Ecto neural progenitor cell (in vitro differentiated cells): ENCODE data around the gene RNF224.

Experiments
- DNase-seq: peaks from one replicate; pipeline ENCODE4 v3.0.0-alpha.2; 2018; ENCODE audit warnings: low spot score

The RNF224 gene

DNA sequence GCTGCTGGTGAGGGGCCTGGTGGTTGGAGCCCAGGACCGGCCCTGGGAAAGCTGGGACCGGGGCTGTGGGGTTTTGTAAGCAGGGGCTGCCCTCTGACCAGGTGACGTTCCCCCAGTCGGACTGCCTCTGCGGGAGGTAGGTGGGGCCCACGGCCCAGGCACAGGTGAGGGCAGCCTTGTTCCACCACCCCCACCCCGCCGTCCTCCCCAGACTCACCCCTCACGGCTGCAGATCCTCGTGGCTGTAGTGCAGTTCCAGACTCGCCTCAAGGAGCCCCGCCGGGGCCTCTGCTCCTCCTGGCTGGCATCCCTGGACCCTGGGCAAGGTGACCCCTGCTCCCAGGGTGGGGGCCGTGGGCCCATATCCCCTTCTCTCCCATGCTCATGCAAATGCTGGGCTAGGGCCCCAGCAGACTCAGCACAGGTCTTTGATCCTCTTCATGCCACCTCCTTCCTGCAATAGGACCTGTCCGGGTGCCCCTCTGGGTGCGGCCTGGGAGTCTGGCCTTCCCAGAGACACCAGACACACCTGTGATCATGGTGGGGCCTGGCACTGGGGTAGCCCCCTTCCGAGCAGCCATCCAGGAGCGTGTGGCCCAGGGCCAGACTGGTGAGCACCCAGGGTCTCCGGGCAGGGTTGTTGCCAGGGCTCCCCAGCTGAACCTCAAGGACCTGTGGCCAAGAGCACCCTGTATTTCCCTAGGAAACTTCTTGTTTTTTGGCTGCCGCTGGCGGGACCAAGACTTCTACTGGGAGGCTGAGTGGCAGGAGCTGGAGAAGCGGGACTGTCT, 11.9 kb upstream of the RNF224 start:
- no peak for DNase-seq

DNA sequence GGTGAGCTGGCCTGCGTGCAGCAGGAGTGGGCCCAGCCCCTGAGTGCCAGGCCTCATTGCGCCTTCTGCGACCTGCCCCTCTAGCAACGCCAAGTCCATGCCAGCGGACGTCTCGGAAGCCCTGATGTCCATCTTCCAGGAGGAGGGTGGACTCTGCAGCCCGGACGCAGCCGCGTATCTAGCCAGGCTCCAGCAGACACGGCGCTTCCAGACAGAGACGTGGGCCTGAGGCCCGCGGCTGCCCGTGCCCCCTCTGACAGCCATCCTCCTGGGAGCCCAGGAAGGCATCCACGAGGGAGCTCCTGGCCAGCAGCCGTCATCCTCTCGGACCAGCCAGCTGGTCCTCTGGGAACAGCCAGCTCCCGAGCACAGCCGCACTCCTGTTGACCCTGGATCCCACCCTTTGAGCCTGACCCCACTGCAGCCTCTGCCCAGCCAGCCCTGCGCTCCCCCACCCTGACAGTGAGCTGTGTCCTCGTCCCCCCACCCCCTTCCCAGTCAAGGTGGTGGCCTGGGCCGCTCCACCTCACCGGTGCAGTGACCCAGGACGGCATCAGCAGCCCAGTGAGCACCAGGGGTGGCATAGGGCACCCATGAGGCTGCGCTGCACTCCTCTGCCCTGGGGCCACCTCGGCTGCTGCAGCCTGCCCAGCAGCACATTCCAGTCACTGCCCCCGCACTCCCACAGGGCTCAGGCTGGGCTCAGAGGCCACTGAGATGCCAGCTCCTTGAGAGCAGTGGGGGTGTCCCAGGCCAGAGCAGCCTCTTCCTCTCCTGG, 10.9 kb upstream of the RNF224 start:
- no peak for DNase-seq

DNA sequence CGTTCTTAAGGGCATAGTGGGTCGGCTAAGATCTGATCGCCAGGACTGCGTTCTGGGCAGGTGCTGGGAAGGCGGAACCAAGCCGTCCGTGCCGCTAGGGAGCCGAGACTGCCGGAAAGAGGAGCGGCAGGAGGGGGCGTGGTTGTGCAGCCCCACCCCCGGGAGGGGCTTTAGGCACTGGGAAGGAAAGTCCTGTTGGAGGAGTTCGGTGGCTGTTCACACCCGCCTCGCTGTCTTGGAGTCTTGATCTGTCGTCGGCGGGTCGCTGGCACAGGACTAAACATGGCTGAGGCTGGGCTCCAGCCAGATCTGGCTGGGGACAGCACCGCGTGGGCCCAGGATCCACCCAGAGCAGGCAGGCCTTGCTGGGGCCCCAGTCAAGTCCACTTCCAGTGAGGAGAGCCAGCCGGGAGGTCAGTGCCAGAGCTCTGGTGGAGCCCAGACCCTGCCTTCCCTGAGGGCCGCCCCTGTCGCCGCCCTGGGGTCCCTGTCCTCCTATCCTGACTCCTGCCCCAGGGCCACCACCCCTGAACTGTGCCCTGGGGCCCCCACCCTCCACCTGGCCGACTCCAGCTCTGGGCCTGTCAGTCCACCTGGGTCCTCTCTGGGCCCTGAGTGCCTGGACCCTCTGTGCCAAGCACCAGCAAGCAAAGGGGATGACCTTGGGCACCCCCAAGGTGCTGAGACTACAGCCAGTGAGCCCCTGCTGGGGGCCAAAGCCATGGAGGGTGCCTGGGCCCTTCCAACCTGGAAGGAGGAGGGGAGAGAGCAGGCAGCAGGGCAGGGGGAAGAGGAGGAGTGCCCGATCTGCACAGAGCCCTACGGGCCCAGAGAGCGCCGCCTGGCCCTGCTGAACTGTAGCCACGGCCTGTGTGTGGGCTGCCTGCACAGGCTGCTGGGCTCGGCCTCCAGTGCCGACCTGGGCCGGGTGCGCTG, 9.8 kb upstream of the RNF224 start:
- DNase-seq = peak; percentile 73

DNA sequence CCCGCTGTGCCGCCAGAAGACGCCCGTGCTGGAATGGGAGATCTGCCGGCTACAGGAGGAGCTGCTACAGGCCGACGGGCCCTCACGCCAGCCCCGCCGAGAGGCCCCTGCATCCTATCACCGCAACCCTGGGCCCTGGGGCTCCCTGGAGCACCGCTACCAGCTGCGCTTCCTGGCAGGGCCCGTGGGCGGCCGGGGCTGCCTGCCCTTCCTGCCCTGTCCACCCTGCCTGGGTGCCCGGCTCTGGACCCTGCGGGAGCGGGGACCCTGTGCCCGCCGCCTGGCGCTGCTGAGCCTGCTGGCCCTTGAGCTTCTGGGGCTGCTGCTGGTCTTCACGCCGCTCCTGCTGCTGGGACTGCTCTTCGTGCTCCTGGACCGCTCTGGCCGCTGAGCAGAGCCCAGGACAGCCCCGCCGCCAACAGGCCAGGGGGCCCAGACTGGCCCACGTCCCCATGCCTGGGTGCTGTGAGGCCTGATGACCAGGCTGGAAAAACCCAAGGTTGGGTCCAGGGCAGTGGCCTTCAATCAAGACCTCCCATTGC, 9.0 kb upstream of the RNF224 start:
- no peak for DNase-seq

DNA sequence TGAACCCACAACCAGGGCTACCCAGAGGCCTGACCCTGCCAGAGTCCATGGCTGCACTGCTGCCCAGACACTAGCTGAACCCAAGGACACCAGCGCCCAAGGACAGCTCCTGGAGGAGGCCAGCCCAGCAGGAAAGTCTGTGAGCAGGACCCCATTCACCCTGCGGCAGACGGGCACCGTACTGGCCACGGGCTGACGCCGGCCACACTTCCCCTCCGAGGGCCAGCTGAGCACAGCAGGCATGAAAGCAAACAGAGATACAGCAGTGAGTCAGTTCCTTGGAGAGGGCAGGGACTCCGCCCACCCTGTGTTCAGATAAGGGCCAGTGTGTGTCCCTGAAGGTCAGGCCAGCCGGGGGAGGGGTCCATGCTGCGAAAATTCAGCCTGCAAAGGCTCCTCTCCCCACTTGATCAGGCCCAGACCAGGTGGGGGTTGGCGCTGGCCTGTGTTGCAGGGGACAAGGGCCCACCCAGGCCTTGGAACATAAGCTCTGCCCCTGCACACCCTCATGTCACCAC, 8.5 kb upstream of the RNF224 start:
- no peak for DNase-seq

DNA sequence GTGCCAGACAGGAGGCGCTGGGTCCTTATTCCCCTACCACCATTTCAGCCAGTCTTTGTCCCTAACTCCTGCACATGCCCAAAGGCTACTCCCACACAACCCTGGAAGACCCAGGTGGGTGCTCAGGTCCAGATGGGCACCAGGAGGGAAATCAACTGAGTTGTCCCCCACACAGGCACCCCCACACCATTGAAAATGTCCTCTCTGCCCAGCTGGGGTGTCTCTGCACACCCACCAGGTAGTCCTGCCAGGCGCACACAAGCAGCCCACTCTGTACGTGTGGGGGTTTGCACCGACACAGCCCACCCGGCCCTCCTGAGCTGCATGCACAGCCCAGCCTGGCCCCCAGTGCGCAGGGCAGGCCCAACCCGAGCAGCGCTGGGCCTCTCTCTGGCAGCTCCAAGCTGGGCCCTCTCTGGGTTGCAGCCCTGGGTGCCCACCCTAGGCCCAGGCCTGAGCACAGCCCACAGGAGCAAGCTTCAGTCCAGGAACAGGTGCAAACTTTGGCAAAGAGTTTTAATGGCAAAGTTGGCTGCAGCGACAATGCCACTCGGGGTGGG, 7.5 kb upstream of the RNF224 start:
- DNase-seq = no peak

DNA sequence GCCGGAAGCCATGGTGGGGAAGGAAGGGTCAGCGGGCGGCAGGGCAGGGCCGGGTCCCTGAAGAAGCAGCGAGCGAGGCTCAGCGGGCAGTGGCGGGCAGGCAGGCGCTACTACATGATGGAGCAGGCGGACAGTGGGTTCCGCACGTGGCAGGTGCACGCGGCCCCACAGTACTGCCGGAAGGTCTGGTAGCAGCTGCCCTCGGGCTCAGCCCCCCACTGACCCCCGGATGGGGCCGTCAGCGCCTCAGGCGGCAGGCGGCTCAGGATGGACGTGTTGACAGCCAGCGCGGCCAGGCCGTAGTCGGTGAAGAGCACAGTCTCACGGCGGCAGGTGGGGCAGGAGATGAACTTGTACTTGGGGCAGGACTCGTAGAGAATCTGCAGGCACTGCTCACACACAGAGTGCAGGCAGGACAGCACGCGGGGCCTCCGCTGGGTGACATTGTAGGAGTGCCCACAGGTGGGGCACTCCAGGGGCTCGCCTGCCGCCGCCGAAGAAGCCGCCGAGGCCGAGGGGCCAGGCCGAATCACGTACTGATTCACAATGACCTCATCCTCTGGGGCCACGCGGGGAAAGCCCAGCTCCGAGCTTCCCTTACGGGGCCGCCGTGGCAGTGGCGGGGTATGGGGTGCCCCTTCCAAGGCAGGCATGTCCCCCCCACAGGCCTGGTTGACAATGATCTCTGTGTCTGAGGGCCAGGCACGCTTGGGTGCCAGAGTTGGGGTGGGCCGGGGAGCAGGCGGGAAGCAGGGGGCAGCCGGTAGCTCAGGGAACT, 6.8 kb upstream of the RNF224 start:
- DNase-seq = no peak

DNA sequence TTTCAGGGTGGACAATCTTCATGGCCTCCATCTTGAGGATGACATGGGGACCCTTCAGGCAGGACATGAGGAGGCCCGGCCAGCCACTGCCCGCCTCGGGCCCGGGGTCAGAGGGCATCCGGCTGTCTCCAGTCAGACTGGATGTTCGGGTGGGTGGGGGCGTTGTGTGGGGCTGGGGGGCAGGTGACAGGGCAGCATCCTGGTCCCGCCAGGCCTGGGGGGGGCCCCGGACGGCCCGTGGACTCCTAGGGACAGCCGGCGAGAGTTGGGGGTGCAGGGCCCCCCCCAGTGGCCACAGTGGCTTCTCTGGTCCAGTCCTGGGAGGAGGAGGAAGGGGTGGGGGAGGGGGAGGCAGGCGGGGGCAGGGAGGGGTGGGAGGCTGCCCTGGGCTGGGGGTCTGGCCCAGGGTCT, 6.2 kb upstream of the RNF224 start:
- no peak for DNase-seq

DNA sequence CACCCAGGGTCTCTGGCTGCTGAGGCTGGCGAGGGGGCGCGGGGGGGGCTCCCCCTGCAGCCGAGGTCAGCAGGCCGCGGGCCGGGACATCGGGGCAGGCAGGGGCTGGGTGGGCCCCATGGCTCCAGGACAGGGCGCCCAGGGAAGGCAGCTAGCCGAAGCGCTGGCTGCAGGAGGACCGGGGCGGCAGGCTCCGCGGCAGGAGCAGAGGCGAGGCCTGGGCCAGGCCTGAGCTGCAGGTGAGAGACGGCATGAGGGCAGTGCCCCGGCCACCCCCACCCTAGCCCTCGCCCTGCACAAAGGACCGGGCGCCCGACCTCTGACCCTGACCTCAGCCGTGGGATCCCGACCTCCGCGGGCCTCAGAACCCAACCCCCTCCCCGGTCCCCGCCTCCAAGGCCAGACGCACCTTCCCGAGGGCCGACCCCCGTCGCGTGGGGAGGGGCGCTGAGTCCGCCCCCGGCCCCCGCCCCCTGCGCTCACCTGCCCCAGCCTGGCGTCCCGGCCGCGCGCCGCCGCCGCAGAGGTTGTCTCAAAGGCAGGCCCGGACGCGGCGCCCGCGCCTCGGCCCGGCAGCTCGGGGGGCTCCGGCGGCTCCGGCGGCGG, 5.7 kb upstream of the RNF224 start:
- peak; percentile 73 for DNase-seq

DNA sequence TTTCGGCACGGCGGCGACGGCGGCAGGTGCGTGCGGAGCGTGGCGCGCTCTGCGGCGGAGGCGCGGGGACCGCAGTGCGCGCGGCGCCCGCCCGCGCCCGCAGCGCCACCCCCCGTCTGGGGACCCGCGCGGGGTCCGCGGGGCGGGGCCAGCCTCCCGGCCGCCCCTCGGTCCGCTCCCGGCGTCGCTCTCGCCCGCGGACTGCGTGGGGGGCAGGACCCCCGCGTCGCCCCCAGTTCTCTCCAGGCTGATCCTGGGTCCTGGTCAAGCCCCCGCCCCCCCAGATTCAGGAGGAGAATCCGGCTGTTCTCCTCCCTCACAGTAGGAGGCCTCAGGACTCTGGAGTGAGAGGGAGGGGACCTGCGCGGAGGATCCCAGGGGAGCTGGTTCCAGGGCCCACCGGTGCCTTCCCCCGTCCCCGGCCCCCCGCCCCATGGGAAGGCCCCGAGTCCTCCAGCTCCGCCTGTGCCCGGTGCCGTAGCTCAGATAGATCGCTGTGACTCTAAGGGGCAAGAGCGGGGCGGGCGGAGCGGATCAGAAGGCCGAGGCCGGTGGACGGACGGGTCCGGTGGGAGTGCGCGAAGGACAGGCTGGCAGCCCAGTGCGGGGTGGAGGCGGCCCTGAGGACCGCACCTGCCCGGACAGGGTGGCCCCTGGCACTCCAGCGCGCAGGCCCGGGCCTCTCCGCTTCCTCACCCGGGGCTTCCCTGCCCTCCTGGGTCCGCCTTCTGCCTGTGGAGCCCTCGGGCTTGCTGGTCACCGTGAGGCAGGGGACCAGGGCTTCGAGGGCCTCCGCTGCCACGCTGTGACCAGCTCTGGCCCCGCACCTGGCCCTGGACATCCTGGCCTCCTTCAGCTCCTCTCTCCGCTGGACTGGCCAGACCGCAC, 4.9 kb upstream of the RNF224 start, which contains the start of gene RNF208:
RNF208 (minus strand) TSS at position 51 of the 888 bp plus-strand sequence. CDS start 1,028 bp downstream, outside the sequence.
- peak; percentile 70 for DNase-seq

DNA sequence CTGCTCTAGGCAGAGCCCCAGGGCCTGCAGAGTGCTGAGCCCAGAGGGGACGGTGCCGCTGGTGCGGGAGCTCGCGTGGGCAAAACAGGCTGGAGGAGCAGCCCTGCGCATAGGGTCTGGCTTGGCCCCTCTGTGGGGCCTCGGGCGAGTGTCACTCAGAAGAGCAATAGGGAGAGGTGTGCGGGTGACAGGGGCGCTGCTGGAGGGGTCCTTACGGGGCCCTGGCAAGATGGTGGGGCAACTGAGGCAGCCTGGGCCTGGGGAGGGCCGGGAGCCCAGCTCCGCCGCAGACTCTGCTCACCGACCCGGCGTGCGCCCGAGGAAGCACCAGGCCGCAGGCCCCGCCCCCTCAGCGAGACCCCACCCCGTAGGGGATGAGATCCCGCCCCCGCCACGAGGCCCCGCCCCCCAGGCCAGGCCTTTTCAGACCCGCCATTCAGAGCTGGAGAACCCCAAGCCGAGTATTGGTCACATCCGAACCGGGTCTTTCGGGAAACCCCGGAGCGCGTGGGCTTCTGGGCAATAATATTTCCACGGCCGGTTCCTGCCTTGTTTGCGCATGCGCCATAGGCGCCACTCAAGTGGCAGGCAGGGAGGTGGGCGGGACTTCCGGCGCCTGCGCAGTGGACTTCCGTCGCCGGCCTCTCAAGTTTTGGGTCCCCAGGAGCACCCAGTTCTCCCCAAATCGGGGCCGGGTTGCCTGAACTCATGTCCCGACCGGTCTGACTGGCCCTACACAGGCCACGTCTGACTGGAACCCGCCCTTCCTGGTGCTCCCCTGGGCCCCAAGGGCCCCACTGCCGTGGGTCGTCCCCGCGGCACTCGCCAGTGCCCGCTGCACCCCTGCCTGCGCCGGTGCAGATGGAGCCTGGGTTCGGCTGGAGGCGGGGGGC, 4.0 kb upstream of the RNF224 start:
- DNase-seq = peak; percentile 98

DNA sequence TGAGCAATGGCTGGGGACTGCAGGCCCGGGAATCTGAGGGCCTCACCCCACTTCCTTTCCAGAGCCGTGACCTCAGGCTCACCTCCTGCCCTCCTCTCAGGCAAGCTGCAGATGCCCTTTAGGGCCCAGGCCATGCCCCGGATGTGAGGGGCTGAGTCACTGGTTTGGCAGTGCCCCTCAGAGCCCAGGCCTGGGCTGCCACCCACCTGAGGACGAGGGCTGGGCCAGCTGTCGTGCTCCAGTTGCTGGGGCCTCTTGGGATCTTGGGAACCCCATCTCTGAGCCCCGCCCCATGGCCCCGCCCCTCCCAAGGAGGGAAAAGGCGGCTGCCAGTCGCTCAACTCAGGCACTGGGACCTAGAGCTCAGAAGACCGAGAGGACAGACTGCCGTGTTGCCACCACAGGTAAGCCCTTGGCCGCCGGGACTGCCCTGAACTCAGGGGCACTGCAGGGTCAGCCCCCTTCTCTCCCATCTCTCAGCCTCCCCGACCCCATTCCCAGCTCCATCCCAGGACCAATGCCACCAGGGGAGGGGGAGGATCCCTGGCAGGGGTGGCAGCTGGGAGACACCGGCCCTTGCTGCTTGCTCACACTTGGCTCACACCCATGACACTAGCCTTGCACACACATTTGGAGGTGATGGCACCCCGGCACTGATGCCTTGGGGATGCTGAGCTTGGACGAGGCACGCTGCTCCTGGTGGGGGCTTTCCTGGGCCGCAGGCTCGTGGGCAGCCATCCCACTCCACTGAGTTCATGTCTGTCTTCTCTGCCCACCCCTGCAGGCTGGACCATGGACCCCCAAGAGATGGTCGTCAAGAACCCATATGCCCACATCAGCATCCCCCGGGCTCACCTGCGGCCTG, 2.2 kb upstream of the RNF224 start, which contains the start of gene CYSRT1:
CYSRT1 (plus strand) TSS at position 345 of the 865 bp plus-strand sequence; CDS start at position 793, 448 bp downstream.
- no peak for DNase-seq

DNA sequence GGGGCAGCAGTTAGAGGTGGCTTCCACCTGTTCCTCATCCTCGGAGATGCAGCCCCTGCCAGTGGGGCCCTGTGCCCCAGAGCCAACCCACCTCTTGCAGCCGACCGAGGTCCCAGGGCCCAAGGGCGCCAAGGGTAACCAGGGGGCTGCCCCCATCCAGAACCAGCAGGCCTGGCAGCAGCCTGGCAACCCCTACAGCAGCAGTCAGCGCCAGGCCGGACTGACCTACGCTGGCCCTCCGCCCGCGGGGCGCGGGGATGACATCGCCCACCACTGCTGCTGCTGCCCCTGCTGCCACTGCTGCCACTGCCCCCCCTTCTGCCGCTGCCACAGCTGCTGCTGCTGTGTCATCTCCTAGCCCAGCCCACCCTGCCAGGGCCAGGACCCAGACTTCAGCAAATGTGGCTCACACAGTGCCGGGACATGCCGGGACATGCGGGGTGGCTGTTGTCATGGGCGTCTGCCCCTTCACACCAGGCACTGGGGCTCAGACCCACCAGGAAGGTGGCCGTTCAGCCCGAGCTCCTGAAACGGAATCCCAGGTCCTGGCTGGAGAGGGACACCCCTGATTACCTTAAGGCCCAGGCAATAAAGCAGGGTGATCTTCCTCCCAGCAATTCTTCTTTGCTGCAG, 1.5 kb upstream of the RNF224 start:
- no peak for DNase-seq

DNA sequence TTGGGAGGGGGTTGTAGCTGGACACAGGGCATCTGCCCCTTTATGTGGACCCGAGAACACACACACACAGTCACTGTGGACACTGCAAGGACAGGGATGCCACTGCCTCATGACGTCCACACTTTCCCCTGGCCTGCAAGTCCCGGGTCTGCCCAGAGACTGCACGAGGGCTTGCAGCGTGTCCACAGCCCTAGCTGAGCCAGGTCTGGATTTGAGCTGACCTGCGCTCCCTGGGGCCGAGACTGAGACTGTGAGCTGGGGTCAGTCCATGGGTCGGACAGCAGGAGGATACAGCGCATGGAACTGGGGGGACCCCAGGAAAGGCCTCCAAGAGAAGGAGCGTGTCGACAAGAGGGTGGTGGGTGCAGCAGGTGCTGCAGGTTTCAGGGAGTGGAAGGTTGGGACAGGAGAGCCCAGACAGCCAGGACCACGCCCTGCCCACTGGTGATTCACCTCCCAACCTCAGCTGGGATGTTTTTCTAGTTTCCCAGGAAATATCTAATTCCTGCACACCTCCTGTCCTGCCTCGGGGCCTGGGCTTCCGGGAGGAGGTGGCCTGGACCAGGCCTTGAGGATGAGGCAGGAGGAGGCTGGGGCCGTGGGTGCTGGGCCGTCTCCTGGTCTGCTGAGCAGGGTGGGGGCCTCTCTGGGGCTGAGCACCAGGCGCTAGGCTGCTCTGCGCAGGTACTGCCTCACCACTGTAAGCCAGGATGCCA, 806 bp upstream of the RNF224 start:
- no peak for DNase-seq

DNA sequence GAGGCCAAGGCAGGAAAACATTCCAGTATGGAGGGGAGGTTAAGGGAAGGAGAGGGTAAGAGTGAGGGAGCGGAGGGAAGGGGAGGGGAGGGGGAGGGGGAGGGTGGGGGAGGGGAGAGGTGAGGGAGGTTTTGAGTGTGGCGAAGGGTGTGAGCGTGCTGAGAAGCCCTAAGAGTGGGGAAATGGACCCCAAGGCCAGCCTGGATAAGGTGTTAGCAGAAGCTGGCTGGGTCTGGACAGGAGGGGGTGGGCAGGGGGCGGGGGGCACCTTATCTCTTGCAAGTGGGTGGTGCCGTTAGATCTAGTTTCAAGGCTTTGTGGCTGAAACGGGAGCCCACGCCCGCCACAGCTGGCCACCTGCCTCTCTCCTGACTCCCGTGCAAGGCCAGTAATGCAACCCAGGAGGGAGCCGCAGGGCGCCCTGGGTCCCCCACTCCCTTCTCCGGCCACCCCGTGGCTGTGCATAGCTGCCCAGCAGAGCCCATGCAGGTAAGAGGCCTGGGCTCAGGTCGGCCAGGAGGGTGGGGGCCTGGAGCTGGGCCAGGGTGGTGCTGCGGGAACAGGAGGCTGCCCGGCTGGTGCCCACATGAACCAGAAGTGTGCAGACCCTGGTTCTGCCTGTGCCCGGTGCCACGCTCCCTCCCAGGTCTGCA, 677 bp downstream of the RNF224 start:
- DNase-seq = no peak
